Fibroblast of skin of right quadriceps (primary cell): ENCODE data around the gene VARS1.
A peak's percentile ranks its signal among the peaks of the same experiment; 100 is the strongest.
"Not testable (repeated sequence)": the region's sequence is repeated elsewhere in the genome, so short reads cannot be mapped to it uniquely, and the experiment has no call there.

ENCODE experiments used
- DNase-seq: peaks from one replicate; pipeline ENCODE4 v3.0.0-alpha.2; 2013

VARS1 gene

GRCh38 chr6:31821301-31822035, 25.9 kb upstream of the VARS1 start:
- DNase-seq = peak; percentile 39

- DNase-seq = not testable (repeated sequence)
Observed at GRCh38 chr6:31820399-31820798, 24.8 kb upstream of the VARS1 start.

DNA sequence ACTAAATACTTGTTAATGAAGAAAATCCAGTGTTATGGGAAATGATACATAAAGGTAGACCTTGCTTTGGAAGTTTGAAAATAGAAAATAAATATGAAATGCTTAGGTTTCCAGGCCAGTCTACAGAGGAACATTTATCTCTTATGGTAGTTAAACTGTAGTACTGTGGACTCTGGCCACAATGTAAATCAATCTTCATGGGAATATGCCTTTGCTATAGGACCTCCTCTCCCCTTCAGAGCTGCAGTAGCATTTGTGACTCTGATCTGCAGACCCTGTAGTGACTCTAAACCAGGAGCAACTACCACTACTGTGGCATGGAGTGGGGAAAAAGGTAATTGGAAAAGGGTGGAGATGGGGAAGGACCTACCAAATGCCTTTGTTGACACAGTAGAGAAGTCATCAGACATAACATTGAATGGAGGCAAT, 24.3 kb upstream of the VARS1 start:
- DNase-seq = no peak

DNA sequence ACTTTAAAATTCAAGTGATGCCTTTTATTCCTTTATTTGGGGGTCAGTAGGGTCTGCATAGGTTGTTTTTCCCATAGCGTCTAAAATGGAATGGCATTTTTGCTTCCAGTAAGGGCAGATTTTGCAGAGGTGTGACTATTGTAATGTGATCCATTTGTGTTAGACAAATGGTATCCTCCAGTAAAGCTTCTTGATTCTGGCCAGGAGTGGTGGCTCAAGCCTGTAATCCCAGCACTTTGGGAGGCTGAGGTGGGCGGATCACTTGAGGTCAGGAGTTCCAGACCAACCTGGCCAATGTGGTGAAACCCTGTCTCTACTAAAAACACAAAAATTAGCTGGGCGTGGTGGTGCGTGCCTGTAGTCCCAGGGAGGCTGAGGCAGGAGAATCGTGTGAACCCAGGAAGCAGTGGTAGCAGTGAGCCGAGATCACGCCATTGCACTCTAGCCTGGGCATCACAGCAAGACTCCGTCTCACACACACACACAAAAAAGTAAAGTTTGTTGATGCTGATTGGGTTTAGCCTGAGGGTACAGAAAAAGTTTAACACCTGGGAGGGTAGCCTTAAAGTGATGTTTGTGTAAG, 22.5 kb upstream of the VARS1 start:
- not testable (repeated sequence) for DNase-seq

DNA sequence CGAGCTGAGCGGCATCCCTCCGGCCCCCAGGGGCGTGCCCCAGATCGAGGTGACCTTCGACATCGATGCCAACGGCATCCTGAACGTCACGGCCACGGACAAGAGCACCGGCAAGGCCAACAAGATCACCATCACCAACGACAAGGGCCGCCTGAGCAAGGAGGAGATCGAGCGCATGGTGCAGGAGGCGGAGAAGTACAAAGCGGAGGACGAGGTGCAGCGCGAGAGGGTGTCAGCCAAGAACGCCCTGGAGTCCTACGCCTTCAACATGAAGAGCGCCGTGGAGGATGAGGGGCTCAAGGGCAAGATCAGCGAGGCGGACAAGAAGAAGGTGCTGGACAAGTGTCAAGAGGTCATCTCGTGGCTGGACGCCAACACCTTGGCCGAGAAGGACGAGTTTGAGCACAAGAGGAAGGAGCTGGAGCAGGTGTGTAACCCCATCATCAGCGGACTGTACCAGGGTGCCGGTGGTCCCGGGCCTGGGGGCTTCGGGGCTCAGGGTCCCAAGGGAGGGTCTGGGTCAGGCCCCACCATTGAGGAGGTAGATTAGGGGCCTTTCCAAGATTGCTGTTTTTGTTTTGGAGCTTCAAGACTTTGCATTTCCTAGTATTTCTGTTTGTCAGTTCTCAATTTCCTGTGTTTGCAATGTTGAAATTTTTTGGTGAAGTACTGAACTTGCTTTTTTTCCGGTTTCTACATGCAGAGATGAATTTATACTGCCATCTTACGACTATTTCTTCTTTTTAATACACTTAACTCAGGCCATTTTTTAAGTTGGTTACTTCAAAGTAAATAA, 21.8 kb upstream of the VARS1 start:
- DNase-seq = not testable (repeated sequence)

GRCh38 chr6:31815025-31815838, 19.7 kb upstream of the VARS1 start, which contains the start of the genes HSPA1A and HSPA1L:
Gene HSPA1A, plus strand, starts transcription at chr6:31815543. Its CDS starts 214 bp downstream, at chr6:31815757.
Gene HSPA1L, minus strand, starts transcription at chr6:31815283. Its CDS starts 3,311 bp downstream, at chr6:31811972.
- DNase-seq = peak; percentile 98

- peak; percentile 99 for DNase-seq
Observed at GRCh38 chr6:31814677-31815024, 19.1 kb upstream of the VARS1 start.

GRCh38 chr6:31813465-31813849, 17.9 kb upstream of the VARS1 start:
- DNase-seq = no peak

DNA sequence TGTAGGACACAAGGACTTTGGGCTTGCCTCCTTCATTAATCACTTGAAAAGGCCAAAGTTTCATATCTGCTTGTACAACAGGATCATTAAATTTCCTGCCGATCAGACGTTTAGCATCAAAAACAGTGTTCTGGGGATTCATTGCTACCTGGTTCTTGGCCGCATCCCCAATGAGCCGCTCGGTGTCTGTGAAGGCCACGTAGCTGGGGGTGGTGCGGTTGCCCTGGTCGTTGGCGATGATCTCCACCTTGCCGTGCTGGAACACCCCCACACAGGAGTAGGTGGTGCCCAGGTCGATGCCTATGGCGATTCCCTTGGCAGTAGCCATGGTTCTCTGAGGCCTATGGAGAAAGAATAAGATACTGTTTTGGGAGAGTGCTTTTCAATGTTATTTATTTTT, 16.1 kb upstream of the VARS1 start:
- DNase-seq = no peak

DNA sequence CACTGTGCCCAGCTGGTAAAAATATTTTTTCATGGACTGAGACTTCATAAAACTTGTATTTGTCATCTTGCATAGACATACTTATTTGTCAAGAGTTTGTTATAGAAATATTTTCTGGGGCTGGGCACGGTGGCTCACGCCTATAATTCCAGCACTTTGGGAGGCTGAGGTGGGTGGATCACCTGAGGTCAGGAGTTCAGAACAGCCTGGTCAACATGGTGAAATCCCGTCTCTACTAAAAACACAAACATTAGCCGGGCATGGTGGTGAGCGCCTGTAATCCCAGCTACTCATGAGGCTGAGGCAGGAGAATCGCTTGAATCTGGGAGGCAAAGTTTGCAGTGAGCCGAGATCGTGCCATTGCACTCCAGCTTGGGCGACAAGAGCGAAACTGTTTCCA, 13.0 kb upstream of the VARS1 start:
- DNase-seq = not testable (repeated sequence)

GRCh38 chr6:31806470-31807272, 11.1 kb upstream of the VARS1 start, which contains the start of gene LSM2:
Gene LSM2, minus strand, starts transcription at chr6:31806966. Its CDS starts 209 bp downstream, at chr6:31806757.
- peak; percentile 96 for DNase-seq

GRCh38 chr6:31805939-31806469, 10.5 kb upstream of the VARS1 start:
- DNase-seq = no peak

- not testable (repeated sequence) for DNase-seq
Observed at GRCh38 chr6:31801031-31801927, 5.7 kb upstream of the VARS1 start.

- no peak for DNase-seq
Observed at GRCh38 chr6:31799781-31800180, 4.2 kb upstream of the VARS1 start.

GRCh38 chr6:31797588-31797987, 2.0 kb upstream of the VARS1 start:
- DNase-seq = no peak

DNA sequence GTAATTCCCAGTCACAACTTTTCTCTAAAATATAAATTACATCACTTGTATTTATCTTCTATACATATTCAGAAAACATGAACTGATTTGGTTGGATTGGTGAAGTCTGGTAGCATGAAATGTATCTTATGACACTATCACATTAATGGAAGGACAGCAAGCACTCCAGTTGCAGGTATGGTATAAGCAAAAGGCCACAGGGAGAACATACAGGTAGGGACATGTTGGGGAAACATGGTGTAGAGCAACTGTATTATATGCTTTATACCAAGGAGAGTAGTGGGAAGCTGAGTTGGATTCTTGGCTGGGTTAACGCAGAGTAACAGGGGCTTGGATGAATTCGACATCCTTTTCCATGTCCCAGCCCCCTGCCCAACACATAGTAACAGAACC, 1.4 kb upstream of the VARS1 start:
- no peak for DNase-seq

DNA sequence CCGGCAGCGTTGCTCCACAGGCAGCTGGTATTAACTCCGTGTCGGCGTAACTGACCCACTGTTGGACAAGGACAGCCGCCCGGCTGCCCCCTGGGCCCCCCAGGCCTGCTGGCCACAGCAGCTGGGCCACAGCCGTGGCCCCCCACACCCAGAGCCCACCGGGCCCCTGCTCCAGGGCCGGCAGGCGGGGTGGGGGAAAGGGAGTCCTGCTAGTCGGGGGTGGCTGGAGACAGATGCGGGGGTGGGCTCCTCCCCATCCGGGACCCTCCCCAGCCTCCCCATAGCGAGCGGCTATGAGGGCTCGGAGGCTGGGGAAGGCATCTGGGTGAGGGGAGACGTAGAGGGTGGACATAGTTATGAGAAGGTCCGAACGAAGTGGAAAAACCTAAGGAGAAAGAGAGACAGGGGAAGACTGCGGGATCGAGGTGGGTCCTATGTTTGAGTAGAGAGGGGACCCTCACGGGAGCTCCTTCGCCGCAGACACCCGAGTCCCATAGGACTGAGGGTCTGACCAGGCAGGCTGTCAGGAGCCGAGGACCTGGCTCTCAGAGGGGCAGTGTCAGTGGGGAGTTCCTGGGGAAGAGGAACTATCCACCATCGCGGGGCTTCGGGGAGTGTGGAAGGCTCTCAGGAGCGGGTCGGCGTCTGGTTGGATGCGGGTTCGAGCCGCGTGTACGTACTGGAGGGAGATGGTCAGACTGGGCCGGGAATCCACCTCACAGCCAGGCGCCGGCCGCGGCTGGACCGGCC, 511 bp downstream of the VARS1 start:
- peak; percentile 35 for DNase-seq

- peak; percentile 36 for DNase-seq
Observed at GRCh38 chr6:31794294-31794865, 1.2 kb downstream of the VARS1 start.

DNA sequence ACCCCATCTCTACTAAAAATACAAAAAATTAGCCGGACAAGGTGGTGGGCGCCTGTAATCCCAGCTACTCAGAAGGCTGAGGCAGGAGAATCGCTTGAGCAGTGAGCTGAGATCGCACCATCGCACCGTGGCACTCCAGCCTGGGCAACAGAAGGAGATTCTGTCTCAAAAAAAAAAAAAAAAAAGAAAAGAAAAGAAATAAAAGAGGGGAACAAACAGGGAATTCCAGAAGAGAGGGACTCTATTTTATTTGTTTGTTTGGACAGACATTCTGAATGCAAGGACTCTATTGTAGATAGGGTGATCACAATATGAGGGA, 1.7 kb downstream of the VARS1 start:
- DNase-seq = not testable (repeated sequence)
